ACC112 (cell line): Measurements from ENCODE around the gene MCEMP1.
A peak's percentile ranks its signal among the peaks of the same experiment; 100 is the strongest.

Experiments used
- H2AFZ ChIP-seq: fragments of 200-600 bp; sonication (generic); one replicate; pipeline ENCODE4 v1.6.0; 2017; ENCODE audit warnings: antibody characterized with exemption, low read length; ENCODE audit not compliant: unreplicated experiment
- H3K27ac ChIP-seq: fragments of 200-600 bp; sonication (generic); 2 replicates; pipeline ENCODE4 v1.5.1; 2014; ENCODE audit warnings: low read depth, mild to moderate bottlenecking, antibody characterized with exemption, low read length, moderate library complexity
- H3K27me3 ChIP-seq: fragments of 200-600 bp; sonication (generic); 2 replicates; pipeline ENCODE4 v1.6.1; 2014; ENCODE audit warnings: mild to moderate bottlenecking, antibody characterized with exemption, low read length, moderate library complexity, mixed read lengths; ENCODE audit not compliant: insufficient read depth
- H3K36me3 ChIP-seq: fragments of 200-600 bp; sonication (generic); 2 replicates; pipeline ENCODE4 v1.6.1; 2016; ENCODE audit warnings: mild to moderate bottlenecking, antibody characterized with exemption, low read length, moderate library complexity, mixed read lengths; ENCODE audit not compliant: insufficient read depth
- H3K4me1 ChIP-seq: fragments of 200-600 bp; sonication (generic); one replicate; pipeline ENCODE4 v1.6.1; 2016; ENCODE audit warnings: low read length, mixed read lengths; ENCODE audit not compliant: insufficient read depth, unreplicated experiment, control insufficient read depth
- H3K4me3 ChIP-seq: fragments of 200-600 bp; sonication (generic); 2 replicates; pipeline ENCODE4 v1.5.1; 2014; ENCODE audit warnings: mild to moderate bottlenecking, low read depth, low read length
- H3K79me2 ChIP-seq: fragments of 200-600 bp; sonication (generic); one replicate; pipeline ENCODE4 v1.6.0; 2016; ENCODE audit warnings: low read length; ENCODE audit not compliant: control insufficient read depth, unreplicated experiment, insufficient read depth

MCEMP1 gene, protein sequence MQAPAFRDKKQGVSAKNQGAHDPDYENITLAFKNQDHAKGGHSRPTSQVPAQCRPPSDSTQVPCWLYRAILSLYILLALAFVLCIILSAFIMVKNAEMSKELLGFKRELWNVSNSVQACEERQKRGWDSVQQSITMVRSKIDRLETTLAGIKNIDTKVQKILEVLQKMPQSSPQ

GRCh38 chr19:7676854-7677253, at the start of gene MCEMP1:
Gene MCEMP1, plus strand, starts transcription at chr19:7677090. Its CDS starts 31 bp downstream, at chr19:7677121.
- H2AFZ ChIP-seq, result no peak within 1 kb of the TSS
- H3K36me3 ChIP-seq, result no peaks in the 10 kb centered on the region

DNA sequence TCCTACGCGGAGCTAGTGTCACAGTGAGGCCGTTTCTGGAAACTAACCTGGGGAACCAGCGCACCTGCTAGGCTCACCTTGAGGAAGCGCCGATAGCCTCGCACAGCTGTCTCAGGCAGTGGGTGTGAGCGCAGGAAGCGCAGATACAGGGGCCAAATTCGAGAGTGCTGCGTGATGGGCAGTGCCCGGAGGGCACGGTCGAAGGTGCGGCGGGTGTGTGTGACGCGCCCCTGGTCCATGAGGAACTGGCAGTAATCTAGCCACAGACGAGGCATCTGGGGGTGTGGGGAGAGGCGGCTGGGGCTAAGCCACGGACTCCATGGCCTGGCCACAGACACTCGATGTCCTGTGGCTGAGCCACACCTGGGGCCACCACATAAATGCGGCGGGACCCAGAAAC, 49.7 kb upstream of the MCEMP1 start:
- Histone ChIP-seq H3K27ac (no peak overlapping the region), H2AFZ (no peak overlapping the region), H3K27me3 (no peaks in the 10 kb centered on the region), H3K4me3 (no peak overlapping the region), H3K4me1 (no peaks in the 10 kb centered on the region), H3K79me2 (peaks cover 46% of the 10 kb centered on the region), H3K36me3 (no peaks in the 10 kb centered on the region; the same call in 1 of the 2 replicates)

More at GRCh38 chr19:7676854-7677253, at the start of gene MCEMP1:
- no peak within 1 kb of the TSS for H3K27ac ChIP-seq
- no peak within 1 kb of the TSS for H3K4me3 ChIP-seq
- H3K27me3 ChIP-seq, result peaks cover 11% of the 10 kb centered on the region; the same call in 1 of the 2 replicates
- H3K4me1 ChIP-seq, result no peaks in the 10 kb centered on the region
- H3K79me2 ChIP-seq, result peaks cover 5% of the 10 kb centered on the region

DNA sequence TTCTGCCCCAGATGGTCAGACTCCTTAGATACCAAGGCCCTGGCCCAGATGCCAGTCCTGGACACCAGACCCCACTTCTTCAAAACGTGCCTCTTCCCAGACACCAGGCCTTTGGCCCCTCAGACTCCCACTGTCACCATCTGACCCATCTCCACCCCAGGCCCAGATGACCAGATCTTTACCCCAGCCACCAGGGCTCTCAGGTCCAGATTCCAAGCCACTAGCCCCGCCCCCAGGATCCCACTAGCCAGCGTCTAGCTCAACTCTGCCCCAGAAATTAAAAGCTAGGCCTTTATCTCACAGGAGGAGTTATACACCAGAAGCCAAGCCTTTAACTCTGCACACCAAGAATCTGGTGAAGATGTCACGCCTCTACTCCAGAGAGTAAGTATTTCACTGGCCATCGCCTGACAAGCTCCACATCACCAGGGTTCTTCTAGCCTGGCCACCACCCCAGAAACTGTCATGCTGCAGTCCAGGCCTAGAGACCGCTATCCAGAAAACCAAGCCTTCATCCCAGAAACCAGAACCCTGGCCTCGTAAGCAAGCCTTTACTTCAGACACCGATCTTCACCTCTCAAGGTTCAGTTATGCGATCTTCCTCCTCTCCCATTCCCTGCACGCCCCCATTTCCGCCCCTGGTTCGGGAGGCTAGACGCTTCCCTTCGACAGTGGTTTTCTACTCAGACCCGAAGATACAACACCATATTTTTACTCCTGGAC, 48.1 kb upstream of the MCEMP1 start:
- Histone ChIP-seq H3K79me2 (peaks cover 46% of the 10 kb centered on the region), H3K4me3 (peak overlapping the region; percentile 98), H3K27ac (peak overlapping the region; percentile 36; the same call in 1 of the 2 replicates), H3K36me3 (no peaks in the 10 kb centered on the region), H3K4me1 (no peaks in the 10 kb centered on the region), H2AFZ (peak overlapping the region; percentile 64), H3K27me3 (no peaks in the 10 kb centered on the region)

GRCh38 chr19:7629347-7630054, 47.4 kb upstream of the MCEMP1 start, which contains the start of the genes PET100 and XAB2:
Gene PET100, plus strand, starts transcription at chr19:7629793. Its CDS starts 41 bp downstream, at chr19:7629834.
Gene XAB2, minus strand, starts transcription at chr19:7629545. Its CDS starts 18 bp downstream, at chr19:7629527.
- H2AFZ ChIP-seq, result peak within 1 kb of the TSS; percentile 92

GRCh38 chr19:7631577-7631976, 45.3 kb upstream of the MCEMP1 start:
- Histone ChIP-seq H3K27ac (no peak overlapping the region), H3K79me2 (peaks cover 41% of the 10 kb centered on the region), H3K36me3 (no peaks in the 10 kb centered on the region), H3K4me1 (no peaks in the 10 kb centered on the region), H3K27me3 (no peaks in the 10 kb centered on the region), H3K4me3 (no peak overlapping the region), H2AFZ (no peak overlapping the region)

More at GRCh38 chr19:7629347-7630054, 47.4 kb upstream of the MCEMP1 start, which contains the start of the genes PET100 and XAB2:
- Histone ChIP-seq H3K79me2 (peaks cover 46% of the 10 kb centered on the region), H3K36me3 (no peaks in the 10 kb centered on the region), H3K4me3 (peak within 1 kb of the TSS; percentile 98), H3K4me1 (no peaks in the 10 kb centered on the region), H3K27ac (peak within 1 kb of the TSS; percentile 36; the same call in 1 of the 2 replicates), H3K27me3 (no peaks in the 10 kb centered on the region)

- Histone ChIP-seq H3K79me2 (peaks cover 33% of the 10 kb centered on the region), H3K27me3 (no peaks in the 10 kb centered on the region), H3K4me1 (no peaks in the 10 kb centered on the region), H2AFZ (no peak overlapping the region), H3K4me3 (no peak overlapping the region), H3K36me3 (no peaks in the 10 kb centered on the region), H3K27ac (no peak overlapping the region)
Measured at GRCh38 chr19:7632340-7633203, 44.3 kb upstream of the MCEMP1 start.

- Histone ChIP-seq H3K4me1 (no peaks in the 10 kb centered on the region), H2AFZ (no peak within 1 kb of the TSS), H3K4me3 (no peak within 1 kb of the TSS), H3K36me3 (no peaks in the 10 kb centered on the region), H3K27ac (no peak within 1 kb of the TSS), H3K27me3 (no peaks in the 10 kb centered on the region), H3K79me2 (peaks cover 22% of the 10 kb centered on the region)
Measured at GRCh38 chr19:7633698-7634097, 43.2 kb upstream of the MCEMP1 start, which contains the start of gene PCP2. Gene PCP2, minus strand, starts transcription at chr19:7633719. Its CDS starts 262 bp downstream, at chr19:7633457.

DNA sequence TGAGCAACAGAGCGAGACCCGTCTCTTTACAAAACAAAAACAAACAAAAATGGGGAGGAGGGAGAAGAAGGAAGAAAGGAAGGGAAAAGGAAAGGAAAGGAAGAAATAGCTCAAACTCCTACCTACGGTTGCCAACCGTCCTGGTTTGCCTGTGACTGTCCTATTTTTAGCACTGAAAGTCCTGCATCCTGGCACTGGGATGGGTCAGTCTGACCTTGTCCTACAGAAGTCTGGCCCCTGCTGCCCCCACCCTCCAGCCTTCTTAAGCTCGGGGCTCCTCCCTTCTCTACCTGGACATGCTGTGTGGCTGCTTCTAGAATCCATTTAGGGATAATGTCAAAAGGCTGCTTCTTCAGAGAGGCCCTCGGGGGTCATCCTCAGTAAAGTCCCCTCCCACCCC, 41.2 kb upstream of the MCEMP1 start:
- Histone ChIP-seq H3K27ac (no peak overlapping the region), H3K36me3 (no peaks in the 10 kb centered on the region), H3K79me2 (peaks cover 5% of the 10 kb centered on the region), H3K4me3 (no peak overlapping the region), H2AFZ (no peak overlapping the region), H3K27me3 (no peaks in the 10 kb centered on the region), H3K4me1 (no peaks in the 10 kb centered on the region)

DNA sequence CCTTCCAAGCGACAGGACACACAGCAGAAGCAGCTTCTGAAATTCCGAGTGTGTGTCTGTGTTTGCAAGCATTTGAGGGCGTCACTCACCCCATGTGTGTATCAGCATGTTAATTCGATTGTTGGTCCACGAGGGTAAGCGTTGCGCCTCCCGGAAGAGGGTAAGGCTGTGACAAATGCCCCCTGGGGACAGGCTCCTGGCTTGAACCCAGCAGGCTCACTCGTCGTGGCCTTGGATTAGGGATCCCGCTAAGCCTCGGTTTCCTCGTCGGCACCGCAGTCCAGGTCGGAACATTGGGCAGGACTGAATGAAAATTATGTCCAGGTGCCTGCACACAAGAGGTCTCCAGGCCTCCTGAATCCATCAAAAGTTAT, 40.6 kb upstream of the MCEMP1 start:
- Histone ChIP-seq H2AFZ (no peak overlapping the region), H3K36me3 (no peaks in the 10 kb centered on the region), H3K27me3 (no peaks in the 10 kb centered on the region), H3K27ac (no peak overlapping the region), H3K4me1 (no peaks in the 10 kb centered on the region), H3K79me2 (no peaks in the 10 kb centered on the region), H3K4me3 (peak overlapping the region; percentile 73)
